ENCODE data around the gene MCRIP2.

GRCh38 chr16:669666-670065 lies 28.0 kb downstream of the MCRIP2 start:
- TF ChIP-seq POLR2A (IDR thresholded peaks at IDR 0.05) (no peak), CTCF (IDR thresholded peaks at IDR 0.05) (no peak)

All from right lobe of liver (tissue), 4 donors.